Left ventricle myocardium superior (tissue), 1 donor: ENCODE data around the gene RNF212. TPM values are rescaled to one million over a fixed set of nuclear protein-coding genes. Genes with fewer than 3 reads are reported as not detected.
"Not testable (repeated sequence)": the region's sequence is repeated elsewhere in the genome, so short reads cannot be mapped to it uniquely, and the experiment has no call there.

Source experiments
- ATAC-seq: fragments of 200-7000 bp; cut with Tn5 transposase; one replicate; pipeline ENCODE4 v1.9.1; 2020; ENCODE audit warnings: mild to moderate bottlenecking, moderate library complexity
- DNase-seq: peaks from one replicate; pipeline ENCODE4 v3.0.0-alpha.2; 2020
- intact Hi-C: fragments of 100-400 bp; cut with micrococcal nuclease; formaldehyde crosslinking; loops from one replicate; pipeline ENCODE4 v1.11.0; 2022
- total RNA-seq: library from RNA; stranded (reverse); fragmentation: NEBNext Ultra II Directional; extraction: Animal tissue kit (Norgen Biotek cat#: 25700); gene quantifications from one replicate; pipeline ENCODE4 v1.2.1, GENCODE V29; 2021
- donor health status: DM: no; HTN: yes; CAD: no; lungs with severe emphysema.

The RNF212 gene
- total RNA-seq, 1 donor from 2014 or later = 0.62 TPM

- intact Hi-C loops, DNase-seq, ATAC-seq: not testable (repeated sequence)
These were observed 58.6 kb downstream of the RNF212 start for GRCh38 chr4:1054696-1055242.

- ATAC-seq, DNase-seq, intact Hi-C loops: not testable (repeated sequence)
These were observed 59.5 kb downstream of the RNF212 start for GRCh38 chr4:1053891-1054290.

GRCh38 chr4:1053080-1053661 lies 60.2 kb downstream of the RNF212 start:
- no peak for ATAC-seq
- no peak for DNase-seq
- intact Hi-C loops = no loop called here

- intact Hi-C loops = no loop called here
- DNase-seq = no peak
- ATAC-seq = no peak
These were observed 61.1 kb downstream of the RNF212 start for GRCh38 chr4:1052231-1052671.

- intact Hi-C loops = no loop called here
- DNase-seq = no peak
- no peak for ATAC-seq
These were observed 61.9 kb downstream of the RNF212 start for GRCh38 chr4:1051472-1051871.

GRCh38 chr4:1050486-1051213 lies 62.7 kb downstream of the RNF212 start:
- ATAC-seq = no peak
- intact Hi-C loops = no loop called here

GRCh38 chr4:1049591-1049905 lies 63.8 kb downstream of the RNF212 start:
- intact Hi-C loops = no loop called here
- peak; percentile 37 for DNase-seq

More at GRCh38 chr4:1050486-1051213, 62.7 kb downstream of the RNF212 start:
- DNase-seq = no peak

GRCh38 chr4:1048773-1049590 lies 64.4 kb downstream of the RNF212 start:
- DNase-seq = no peak
- intact Hi-C loops = no loop called here

More at GRCh38 chr4:1049591-1049905, 63.8 kb downstream of the RNF212 start:
- no peak for ATAC-seq

GRCh38 chr4:1047976-1048772 lies 65.2 kb downstream of the RNF212 start:
- DNase-seq = no peak
- no peak for ATAC-seq
- intact Hi-C loops = no loop called here

More at GRCh38 chr4:1048773-1049590, 64.4 kb downstream of the RNF212 start:
- no peak for ATAC-seq

GRCh38 chr4:1047106-1047975 lies 66.0 kb downstream of the RNF212 start:
- DNase-seq (peak; percentile 42), ATAC-seq (no peak)
- intact Hi-C loops = no loop called here

GRCh38 chr4:1046581-1047011 lies 66.8 kb downstream of the RNF212 start:
- peak; percentile 72 for DNase-seq
- peak; percentile 35 for ATAC-seq
- intact Hi-C loops = not testable (repeated sequence)

- intact Hi-C loops = no loop called here
- no peak for ATAC-seq
These were observed 67.7 kb downstream of the RNF212 start for GRCh38 chr4:1045595-1046201.

GRCh38 chr4:1045193-1045594 lies 68.2 kb downstream of the RNF212 start:
- intact Hi-C loops = no loop called here
- DNase-seq (peak; percentile 21), ATAC-seq (no peak)

More at GRCh38 chr4:1045595-1046201, 67.7 kb downstream of the RNF212 start:
- DNase-seq = no peak

GRCh38 chr4:1044469-1045192 lies 68.7 kb downstream of the RNF212 start:
- DNase-seq (peak; percentile 25), ATAC-seq (no peak)
- intact Hi-C loops = no loop called here

- ATAC-seq = peak; percentile 90
- DNase-seq = peak; percentile 88
- intact Hi-C loops = no loop called here
These were observed 69.5 kb downstream of the RNF212 start for GRCh38 chr4:1043651-1044468.

GRCh38 chr4:1043162-1043561 lies 70.2 kb downstream of the RNF212 start:
- intact Hi-C loops = no loop called here
- DNase-seq = no peak
- ATAC-seq = no peak
